Measurements from ENCODE around the gene SLC36A2. TPM values are rescaled to one million over a fixed set of nuclear protein-coding genes. Genes with fewer than 3 reads are reported as not detected.

The SLC36A2 gene
- total RNA-seq, 1 donor from 2014 or later, result not detected

DNA sequence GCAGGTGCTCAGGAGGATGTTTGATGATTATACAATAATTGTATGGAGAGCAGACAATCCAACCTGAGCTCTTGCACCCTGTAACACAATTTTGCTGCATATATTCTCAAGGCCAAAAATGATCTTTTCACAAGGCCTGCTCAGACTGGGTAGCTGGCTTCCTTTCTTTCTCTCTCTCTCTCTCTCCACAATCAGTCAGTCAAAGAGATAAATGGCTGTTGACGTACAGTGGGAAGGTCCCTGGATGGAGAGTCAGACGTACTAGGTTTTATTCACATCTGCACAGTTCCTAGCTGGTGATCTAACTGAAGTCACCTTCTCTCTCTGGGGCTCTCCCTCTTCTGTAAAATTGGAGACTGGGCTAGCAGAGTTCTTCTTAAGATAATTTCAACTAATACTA lies 19.8 kb downstream of the SLC36A2 start:
- H3K27me3 Mint-ChIP-seq (ENCODE audit: low read depth), result peaks cover 2% of the 10 kb centered on the region
- no peak overlapping the region for H3K4me3 Mint-ChIP-seq
- no peak overlapping the region for H3K27ac Mint-ChIP-seq
- H3K36me3 Mint-ChIP-seq, result no peaks in the 10 kb centered on the region
- no peak for DNase-seq (ENCODE audit: low spot score in 2 of 2, unreplicated experiment in 2 of 2)
- TF ChIP-seq, protein P1, sequence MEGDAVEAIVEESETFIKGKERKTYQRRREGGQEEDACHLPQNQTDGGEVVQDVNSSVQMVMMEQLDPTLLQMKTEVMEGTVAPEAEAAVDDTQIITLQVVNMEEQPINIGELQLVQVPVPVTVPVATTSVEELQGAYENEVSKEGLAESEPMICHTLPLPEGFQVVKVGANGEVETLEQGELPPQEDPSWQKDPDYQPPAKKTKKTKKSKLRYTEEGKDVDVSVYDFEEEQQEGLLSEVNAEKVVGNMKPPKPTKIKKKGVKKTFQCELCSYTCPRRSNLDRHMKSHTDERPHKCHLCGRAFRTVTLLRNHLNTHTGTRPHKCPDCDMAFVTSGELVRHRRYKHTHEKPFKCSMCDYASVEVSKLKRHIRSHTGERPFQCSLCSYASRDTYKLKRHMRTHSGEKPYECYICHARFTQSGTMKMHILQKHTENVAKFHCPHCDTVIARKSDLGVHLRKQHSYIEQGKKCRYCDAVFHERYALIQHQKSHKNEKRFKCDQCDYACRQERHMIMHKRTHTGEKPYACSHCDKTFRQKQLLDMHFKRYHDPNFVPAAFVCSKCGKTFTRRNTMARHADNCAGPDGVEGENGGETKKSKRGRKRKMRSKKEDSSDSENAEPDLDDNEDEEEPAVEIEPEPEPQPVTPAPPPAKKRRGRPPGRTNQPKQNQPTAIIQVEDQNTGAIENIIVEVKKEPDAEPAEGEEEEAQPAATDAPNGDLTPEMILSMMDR (IDR thresholded peaks at IDR 0.05; ENCODE audit: unreplicated experiment), result no peak
- peaks cover 4% of the 10 kb centered on the region for H3K4me1 Mint-ChIP-seq
- H3K9me3 Mint-ChIP-seq, result no peaks in the 10 kb centered on the region

DNA sequence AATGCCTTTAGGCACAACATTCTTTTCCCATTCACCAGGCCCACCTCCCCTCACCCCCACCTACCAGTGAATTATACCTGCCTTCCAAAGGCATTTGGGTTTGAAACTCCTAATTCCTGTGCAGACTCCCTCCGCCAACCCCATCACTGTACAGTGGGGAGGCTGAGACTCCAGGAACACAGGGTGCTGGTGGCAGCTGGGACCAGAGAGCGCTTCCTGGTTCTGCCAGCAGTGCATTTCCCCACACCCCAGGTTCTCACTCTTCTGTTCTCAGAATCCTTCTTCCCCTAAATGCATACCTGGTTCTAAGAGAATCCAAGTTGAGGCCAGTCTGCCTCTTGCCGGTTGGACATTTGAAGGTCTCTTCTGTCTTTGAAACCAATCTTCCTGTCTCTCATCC lies 21.1 kb downstream of the SLC36A2 start:
- Mint-ChIP-seq H3K9me3 (no peaks in the 10 kb centered on the region), H3K36me3 (no peaks in the 10 kb centered on the region), H3K27me3 (ENCODE audit: low read depth) (peaks cover 3% of the 10 kb centered on the region), H3K4me1 (peaks cover 4% of the 10 kb centered on the region), H3K4me3 (no peak overlapping the region), H3K27ac (no peak overlapping the region)
- DNase-seq (ENCODE audit: low spot score in 2 of 2, unreplicated experiment in 2 of 2), result no peak
- TF ChIP-seq, protein P1 (IDR thresholded peaks at IDR 0.05; ENCODE audit: unreplicated experiment), result no peak

DNA sequence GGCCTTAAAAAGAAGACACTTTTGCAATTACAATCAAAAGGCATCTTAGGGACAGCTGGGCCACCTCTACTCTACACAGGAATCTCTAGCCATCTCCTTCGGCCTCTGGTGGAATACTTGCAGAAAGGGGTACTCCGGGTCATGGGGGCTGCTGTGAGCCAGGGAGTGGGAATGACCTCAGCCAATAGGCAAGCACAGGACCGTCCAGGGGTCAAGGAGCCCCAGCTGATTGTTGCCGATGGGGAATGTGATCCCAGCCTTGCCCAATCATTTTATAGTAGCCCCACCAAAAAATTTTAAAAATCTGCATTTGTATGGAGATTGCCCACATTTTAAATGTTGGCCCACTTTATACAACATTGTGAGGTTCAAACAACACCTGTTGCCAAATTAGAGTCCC lies 26.9 kb downstream of the SLC36A2 start:
- DNase-seq (ENCODE audit: low spot score in 2 of 2, unreplicated experiment in 2 of 2), result no peak
- Mint-ChIP-seq H3K27me3 (ENCODE audit: low read depth) (peaks cover 5% of the 10 kb centered on the region), H3K36me3 (no peaks in the 10 kb centered on the region), H3K27ac (no peak overlapping the region), H3K4me3 (no peak overlapping the region), H3K4me1 (peaks cover 18% of the 10 kb centered on the region), H3K9me3 (no peaks in the 10 kb centered on the region)
- TF ChIP-seq, protein P1 (IDR thresholded peaks at IDR 0.05; ENCODE audit: unreplicated experiment), result no peak

DNA sequence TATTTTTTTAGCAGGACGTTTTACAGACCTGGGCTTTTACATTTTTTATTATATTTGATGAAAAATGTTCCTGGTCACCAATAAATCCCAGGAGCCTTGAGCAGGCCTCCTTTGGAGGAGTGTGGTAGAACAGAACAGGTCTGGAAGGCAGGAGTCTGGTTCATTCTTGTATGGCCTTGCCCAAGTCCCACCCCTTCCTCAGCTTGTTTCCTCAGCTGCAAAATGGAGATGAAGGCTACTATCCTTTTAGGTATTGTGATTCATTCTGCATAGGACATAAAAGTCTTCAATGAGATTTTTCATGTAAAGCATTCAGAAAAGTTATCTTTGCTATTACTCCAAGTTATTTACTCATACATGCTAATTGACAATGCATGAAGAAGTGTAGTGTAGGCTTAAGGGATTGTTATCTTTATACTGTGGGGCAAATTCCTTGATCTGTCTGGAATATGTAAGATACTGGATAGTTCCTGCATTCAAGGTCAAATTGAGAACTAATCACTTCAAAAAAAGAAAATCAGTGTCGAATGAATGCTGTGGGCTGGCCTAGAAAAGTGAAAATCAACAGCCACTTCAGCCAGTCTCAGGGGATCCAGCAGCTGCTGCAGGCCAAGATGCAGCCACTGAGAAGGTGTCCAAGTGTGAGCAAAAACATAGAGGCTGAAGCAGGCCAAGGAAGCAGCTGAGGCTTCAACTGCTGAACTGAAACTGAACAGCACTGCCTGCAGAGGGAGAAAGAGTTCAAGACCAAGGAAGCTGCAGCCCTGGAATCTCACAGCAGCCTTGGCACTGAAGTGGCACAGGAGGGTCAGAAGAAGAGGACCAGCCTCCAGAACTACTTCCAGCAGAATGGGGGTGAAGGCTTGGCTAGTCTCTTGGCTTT lies 28.3 kb downstream of the SLC36A2 start:
- peaks cover 3% of the 10 kb centered on the region for H3K27me3 Mint-ChIP-seq (ENCODE audit: low read depth)
- TF ChIP-seq, protein P1 (IDR thresholded peaks at IDR 0.05; ENCODE audit: unreplicated experiment), result no peak

DNA sequence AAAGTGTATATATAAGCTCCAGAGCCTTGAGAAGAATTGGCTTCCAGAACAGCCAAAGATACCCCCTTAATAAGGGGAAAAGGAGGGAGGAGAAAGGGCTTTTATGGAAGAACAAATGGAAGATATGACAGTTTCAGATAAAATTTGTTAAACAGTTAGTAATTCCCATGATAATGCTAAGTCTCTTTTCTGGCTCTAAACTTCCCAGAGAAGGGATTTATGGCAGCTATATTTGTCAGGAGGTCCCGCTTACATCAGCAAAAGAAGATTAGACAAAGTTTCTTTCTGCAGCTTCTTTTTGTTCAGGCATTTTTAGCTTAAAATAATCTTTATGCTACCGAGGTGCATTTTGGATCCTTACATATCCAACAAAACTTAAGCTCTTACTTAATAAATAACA lies 29.5 kb downstream of the SLC36A2 start:
- Mint-ChIP-seq H3K9me3 (no peaks in the 10 kb centered on the region), H3K27me3 (ENCODE audit: low read depth) (peaks cover 3% of the 10 kb centered on the region), H3K36me3 (no peaks in the 10 kb centered on the region), H3K27ac (peak overlapping the region; percentile 9), H3K4me3 (no peak overlapping the region), H3K4me1 (peaks cover 18% of the 10 kb centered on the region)
- TF ChIP-seq, protein P1 (IDR thresholded peaks at IDR 0.05; ENCODE audit: unreplicated experiment), result no peak
- DNase-seq (ENCODE audit: low spot score in 2 of 2, unreplicated experiment in 2 of 2), result no peak

More for the DNA sequence above, 28.3 kb downstream of the SLC36A2 start:
- Mint-ChIP-seq H3K9me3 (no peaks in the 10 kb centered on the region), H3K4me1 (peaks cover 18% of the 10 kb centered on the region), H3K36me3 (no peaks in the 10 kb centered on the region), H3K27ac (peak overlapping the region; percentile 50), H3K4me3 (no peak overlapping the region)
- no peak for DNase-seq (ENCODE audit: low spot score in 2 of 2, unreplicated experiment in 2 of 2)

All from mesothelial cell of epicardium (in vitro differentiated cells).